HCT116 (cell line): ENCODE data around the gene CELF2. TPM values are rescaled to one million over a fixed set of nuclear protein-coding genes. Genes with fewer than 3 reads are reported as not detected.

ENCODE experiments used
- ATAC-seq: fragments of 200-7000 bp; cut with Tn5 transposase; 2 replicates; pipeline ENCODE4 v1.9.1; 2020; ENCODE audit warnings: mild to moderate bottlenecking, moderate library complexity
- BruUV-seq: library from RNA; stranded (reverse); fragments of 400-500 nt; replicated peaks from 2 replicates; lab custom pipeline; 2021; lab: Mats Ljungman, UMichigan
- CTCF ChIA-PET: fragments of 300-600 bp; sonication (Branson Sonifier 250); formaldehyde crosslinking; loops from one replicate; lab custom pipeline; 2021; ENCODE audit warnings: antibody characterized with exemption; lab: Charles Lee
- POLR2A ChIA-PET: fragments of 300-600, 350-600 bp; sonication (Branson Sonifier 250); formaldehyde crosslinking; loops from one replicate; lab custom pipeline; 2021; ENCODE audit warnings: antibody characterized with exemption; lab: Charles Lee
- RAD21 ChIA-PET, 2 experiments: fragments of 300-600 bp; sonication (Branson Sonifier 250); formaldehyde crosslinking; loops; one replicate each; lab custom pipeline; 2023; ENCODE audit warnings: low total read pairs in 2 of 2; ENCODE audit not compliant: uncharacterized antibody in 2 of 2, unreplicated experiment in 2 of 2, low non-redundant PET in 1 of 2; lab: Charles Lee
- DNase-seq: peaks from one replicate; pipeline ENCODE4 v3.0.0-alpha.2; 2010; ENCODE audit warnings: low read depth, low spot score
- H2AFZ ChIP-seq: fragments of 200-600 bp; shearing (Covaris generic), sonication (generic); 2 replicates; pipeline ENCODE4 v1.6.1; 2017; ENCODE audit warnings: low read depth, mixed run types, mixed read lengths, antibody characterized with exemption, low read length; ENCODE audit not compliant: poor library complexity, severe bottlenecking
- H3K27ac ChIP-seq: 2 replicates; pipeline ENCODE4 v1.5.1; 2012; ENCODE audit warnings: low read depth, low read length
- H3K27me3 ChIP-seq: fragments of 200-600 bp; sonication (generic); 2 replicates; pipeline ENCODE4 v1.6.1; 2016; ENCODE audit warnings: mixed run types, low read length, mixed read lengths; ENCODE audit not compliant: insufficient read depth
- H3K36me3 ChIP-seq, 2 experiments: fragments of 200-500 bp in 1 of 2; fragments of 200-600 bp in 1 of 2; sonication (Bioruptor generic) in 1 of 2; sonication (generic) in 1 of 2; 2 replicates each; pipeline versions ENCODE4 v1.5.1 to v1.6.1; 2014 to 2016; ENCODE audit warnings: low read length in 2 of 2, inconsistent platforms in 1 of 2, mixed read lengths in 1 of 2, mixed run types in 1 of 2; ENCODE audit not compliant: insufficient read depth in 2 of 2, control insufficient read depth in 1 of 2
- H3K4me1 ChIP-seq, 2 experiments: fragments of 200-600 bp in 1 of 2; sonication (generic) in 1 of 2; 2 replicates each; pipeline versions ENCODE4 v1.5.1 to v1.6.1; 2012 to 2017; ENCODE audit warnings: low read length in 2 of 2, inconsistent platforms in 1 of 2, mild to moderate bottlenecking in 1 of 2, mixed read lengths in 1 of 2, mixed run types in 1 of 2, moderate library complexity in 1 of 2; ENCODE audit not compliant: insufficient read depth in 2 of 2, control insufficient read depth in 1 of 2
- H3K4me2 ChIP-seq: fragments of 200-600 bp; sonication (generic); 2 replicates; pipeline ENCODE4 v1.6.1; 2017; ENCODE audit warnings: mixed run types, low read length, mixed read lengths
- H3K4me3 ChIP-seq, 2 experiments: fragments of 200-600 bp in 1 of 2; sonication (generic) in 1 of 2; replicated peaks in 1 of 2; 2 replicates each; pipeline ENCODE4 v1.5.1; 2011 to 2016; ENCODE audit warnings: low read length in 2 of 2, control low read depth in 1 of 2, low read depth in 1 of 2, mild to moderate bottlenecking in 1 of 2, mixed read lengths in 1 of 2, mixed run types in 1 of 2
- H3K79me2 ChIP-seq: fragments of 200-600 bp; sonication (generic); 2 replicates; pipeline ENCODE4 v1.6.1; 2017; ENCODE audit warnings: mild to moderate bottlenecking, mixed run types, low read length, moderate library complexity, mixed read lengths; ENCODE audit not compliant: insufficient read depth
- H3K9ac ChIP-seq: fragments of 200-600 bp; sonication (generic); 2 replicates; pipeline ENCODE4 v1.6.1; 2016; ENCODE audit warnings: low read length, mixed read lengths
- H3K9me2 ChIP-seq: fragments of 200-600 bp; sonication (generic), shearing (Covaris generic); 2 replicates; pipeline ENCODE4 v1.6.1; 2017; ENCODE audit warnings: mixed run types, mild to moderate bottlenecking, moderate library complexity; ENCODE audit not compliant: insufficient read depth
- H3K9me3 ChIP-seq, 2 experiments: fragments of 200-500 bp in 1 of 2; fragments of 200-600 bp in 1 of 2; sonication (Bioruptor generic) in 1 of 2; sonication (generic) in 1 of 2; 2 replicates each; pipeline ENCODE4 v1.6.1; 2014 to 2017; ENCODE audit warnings: low read length in 2 of 2, mixed read lengths in 2 of 2, inconsistent platforms in 1 of 2, low read depth in 1 of 2, mild to moderate bottlenecking in 1 of 2, mixed run types in 1 of 2, moderate library complexity in 1 of 2; ENCODE audit not compliant: control insufficient read depth in 1 of 2, insufficient read depth in 1 of 2
- H4K20me1 ChIP-seq: fragments of 200-600 bp; sonication (generic), shearing (Covaris generic); 2 replicates; pipeline ENCODE4 v1.6.1; 2017; ENCODE audit warnings: mixed run types, mild to moderate bottlenecking, moderate library complexity; ENCODE audit not compliant: insufficient read depth
- CEBPB ChIP-seq: IDR thresholded peaks from 2 replicates; pipeline ENCODE4 v1.6.1; 2012; ENCODE audit warnings: low read depth
- ELF1 ChIP-seq: IDR thresholded peaks from 2 replicates; pipeline ENCODE4 v1.6.1; 2012; ENCODE audit warnings: low read depth, borderline replicate concordance
- EZH2phosphoT487 ChIP-seq: fragments of 200-600 bp; IDR thresholded peaks from 2 replicates; pipeline ENCODE4 v1.6.1; 2018; ENCODE audit warnings: antibody characterized with exemption, borderline replicate concordance
- FOSL1 ChIP-seq: IDR thresholded peaks from 2 replicates; pipeline ENCODE4 v1.6.1; 2012; ENCODE audit warnings: low read depth
- JUND ChIP-seq: IDR thresholded peaks from 2 replicates; pipeline ENCODE4 v1.6.1; 2012
- MAX ChIP-seq: IDR thresholded peaks from 2 replicates; pipeline ENCODE4 v1.6.1; 2012
- POLR2A ChIP-seq: IDR thresholded peaks from 2 replicates; pipeline ENCODE4 v1.7.0; 2011; ENCODE audit warnings: borderline replicate concordance; ENCODE audit not compliant: insufficient read depth, insufficient read length; ENCODE audit errors: extremely low read depth
- RAD21 ChIP-seq: IDR thresholded peaks from 2 replicates; pipeline ENCODE4 v1.6.1; 2012; ENCODE audit warnings: low read depth, mild to moderate bottlenecking
- REST ChIP-seq: IDR thresholded peaks from 2 replicates; pipeline ENCODE4 v1.6.1; 2012; ENCODE audit warnings: low read depth
- SIN3A ChIP-seq: IDR thresholded peaks from 2 replicates; pipeline ENCODE4 v1.6.1; 2012; ENCODE audit warnings: low read depth
- SRF ChIP-seq: IDR thresholded peaks from 2 replicates; pipeline ENCODE4 v1.6.1; 2012; ENCODE audit warnings: low read depth
- TCF7L2 ChIP-seq: IDR thresholded peaks from 2 replicates; pipeline ENCODE4 v1.7.0; 2011; ENCODE audit warnings: borderline replicate concordance, inconsistent platforms; ENCODE audit not compliant: insufficient read depth, insufficient read length; ENCODE audit errors: extremely low read depth
- YY1 ChIP-seq: IDR thresholded peaks from 2 replicates; pipeline ENCODE4 v1.6.1; 2011; ENCODE audit warnings: low read length, low read depth, moderate library complexity, mild to moderate bottlenecking; ENCODE audit not compliant: insufficient replicate concordance; ENCODE audit errors: extremely low read depth
- ZBTB33 ChIP-seq: IDR thresholded peaks from 2 replicates; pipeline ENCODE4 v1.6.1; 2011; ENCODE audit warnings: mild to moderate bottlenecking, low read length, moderate library complexity; ENCODE audit not compliant: insufficient replicate concordance; ENCODE audit errors: extremely low read depth
- ZNF274 ChIP-seq: fragments of 200-500 bp; sonication (Bioruptor generic); IDR thresholded peaks from 2 replicates; pipeline ENCODE4 v1.6.1; 2014; ENCODE audit warnings: mild to moderate bottlenecking, low read depth, low read length, inconsistent platforms
- intact Hi-C: fragments of 100-400 bp; cut with micrococcal nuclease; formaldehyde crosslinking; loops from 2 replicates; pipeline ENCODE4 v1.10.0; 2022
- total RNA-seq: library from RNA; stranded (reverse); gene quantifications from one replicate; pipeline ENCODE4 v1.2.1, GENCODE V29; 2021; ENCODE audit not compliant: unreplicated experiment

CELF2 gene
- total RNA-seq, 1 experiment from 2014 or later, result 0.66 TPM

- TF ChIP-seq JUND (no peak), YY1 (no peak), POLR2A (no peak), REST (no peak), CEBPB (no peak), EZH2phosphoT487 (no peak), FOSL1 (no peak), MAX (no peak), ZBTB33 (no peak), ELF1 (no peak), SRF (no peak), SIN3A (no peak), TCF7L2 (no peak), ZNF274 (no peak), RAD21 (no peak)
- Histone ChIP-seq H3K27ac (no peak overlapping the region), H3K4me2 (no peak overlapping the region), H3K9ac (no peak overlapping the region), H3K27me3 (no peaks in the 10 kb centered on the region), H3K36me3 (no peaks in the 10 kb centered on the region), H3K79me2 (no peaks in the 10 kb centered on the region), H3K9me2 (no peaks in the 10 kb centered on the region), H3K9me3 (peaks cover 0 to 26% of the 10 kb centered on the region in 2 experiments; a peak in 2 of 4 replicates), H4K20me1 (no peaks in the 10 kb centered on the region), H2AFZ (no peak overlapping the region), H3K4me3 (no peak overlapping the region), H3K4me1 (no peaks in the 10 kb centered on the region)
- BruUV-seq, result no TSS peak
- DNase-seq (no peak), ATAC-seq (no peak)
- intact Hi-C loops, result no loop called here
- ChIA-PET RAD21 (no interaction called here), CTCF (no interaction called here), POLR2A (no interaction called here)
Measured at GRCh38 chr10:10977978-10978377, 39.7 kb upstream of the CELF2 start.
